22Rv1 (cell line): ENCODE measurements around the gene APBA1.

Experiments used
- H3K27ac ChIP-seq: fragments of 450-650 bp; 2 replicates; pipeline ENCODE4 v1.5.1; 2017
- CTCF ChIP-seq: fragments of 450-650 bp; IDR thresholded peaks from 2 replicates; pipeline ENCODE4 v1.5.1; 2017; ENCODE audit warnings: mild to moderate bottlenecking
- ZFX ChIP-seq: fragments of 450-650 bp; IDR thresholded peaks from 2 replicates; pipeline ENCODE4 v1.6.1; 2017; ENCODE audit warnings: antibody characterized with exemption, borderline replicate concordance

APBA1 gene

DNA sequence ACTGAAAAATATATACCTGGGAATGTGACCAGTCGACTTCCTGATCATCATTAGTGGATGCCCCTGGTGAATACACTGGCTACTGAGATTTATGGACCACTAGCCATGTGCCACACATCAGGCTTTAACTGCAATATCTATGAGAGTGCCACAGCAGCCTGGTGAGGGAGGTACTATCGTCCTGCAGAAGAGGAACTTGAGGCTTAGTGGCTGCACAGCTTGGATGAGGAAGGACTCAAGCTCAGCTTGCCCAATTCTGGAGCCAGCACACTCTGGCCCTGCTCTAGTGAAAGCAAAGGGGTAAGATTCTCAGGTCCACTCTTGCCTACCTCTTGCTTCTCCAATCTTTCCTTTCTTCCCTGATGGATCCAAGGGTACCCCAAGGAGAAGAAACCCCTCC lies 217.8 kb downstream of the APBA1 start:
- no peak for TF ChIP-seq ZFX
- no peak for TF ChIP-seq CTCF
- H3K27ac ChIP-seq = no peak overlapping the region

- TF ChIP-seq CTCF (no peak), ZFX (no peak)
- H3K27ac ChIP-seq = no peak overlapping the region
Observed at GRCh38 chr9:69453746-69454145, 218.4 kb downstream of the APBA1 start.

DNA sequence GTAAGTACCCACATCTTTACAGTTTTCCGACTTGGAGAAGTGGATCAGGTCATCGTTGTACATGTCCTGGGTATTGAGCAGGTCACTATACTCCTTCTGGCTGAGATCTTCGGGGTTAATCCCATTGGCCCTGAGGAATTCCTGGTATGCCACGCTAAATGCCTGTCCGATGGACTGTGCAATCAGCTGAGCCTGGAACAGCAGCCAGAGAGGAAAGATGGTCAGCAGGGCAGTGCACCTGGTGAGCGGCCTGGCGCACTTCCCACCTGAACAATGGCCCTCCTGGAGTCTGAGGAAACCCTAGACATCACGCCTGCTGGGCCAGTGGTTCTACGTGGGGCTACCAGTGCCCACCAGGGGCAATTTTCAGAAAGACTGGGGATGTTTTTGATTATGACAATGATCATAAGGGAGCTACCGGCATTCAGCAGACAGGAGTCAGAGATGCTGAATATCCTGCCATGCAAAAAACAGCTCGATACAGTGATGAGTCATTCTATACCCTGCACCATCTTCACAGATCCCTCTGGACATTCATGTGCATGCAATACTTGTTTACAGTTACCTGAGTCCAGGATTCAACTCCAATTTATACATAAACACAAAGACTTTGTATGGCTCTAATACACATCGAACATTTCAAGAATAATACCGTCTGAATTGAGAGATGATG lies 219.9 kb downstream of the APBA1 start:
- H3K27ac ChIP-seq = no peak overlapping the region
- TF ChIP-seq CTCF (no peak), ZFX (no peak)

DNA sequence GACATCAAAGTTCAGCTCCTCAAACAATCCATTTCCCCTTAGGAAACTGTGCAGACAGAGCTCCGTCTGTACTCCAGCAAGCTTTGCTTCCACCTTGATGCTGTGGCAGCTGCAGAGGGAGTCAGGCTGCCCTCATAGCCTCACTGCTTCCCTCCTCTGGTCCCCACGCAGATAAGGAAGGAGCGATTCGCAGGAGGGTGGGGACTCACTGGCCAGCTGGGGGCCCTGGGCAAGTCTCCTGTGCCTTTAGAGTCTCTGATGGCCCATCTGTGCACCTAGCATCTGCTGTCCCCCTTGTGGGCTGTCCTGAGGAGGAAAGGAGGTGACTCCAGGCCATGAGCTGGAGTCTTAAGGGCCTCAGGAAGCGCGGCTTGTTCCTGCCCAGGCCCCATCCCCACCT lies 225.7 kb downstream of the APBA1 start:
- TF ChIP-seq ZFX (no peak), CTCF (no peak)
- H3K27ac ChIP-seq = no peak overlapping the region

DNA sequence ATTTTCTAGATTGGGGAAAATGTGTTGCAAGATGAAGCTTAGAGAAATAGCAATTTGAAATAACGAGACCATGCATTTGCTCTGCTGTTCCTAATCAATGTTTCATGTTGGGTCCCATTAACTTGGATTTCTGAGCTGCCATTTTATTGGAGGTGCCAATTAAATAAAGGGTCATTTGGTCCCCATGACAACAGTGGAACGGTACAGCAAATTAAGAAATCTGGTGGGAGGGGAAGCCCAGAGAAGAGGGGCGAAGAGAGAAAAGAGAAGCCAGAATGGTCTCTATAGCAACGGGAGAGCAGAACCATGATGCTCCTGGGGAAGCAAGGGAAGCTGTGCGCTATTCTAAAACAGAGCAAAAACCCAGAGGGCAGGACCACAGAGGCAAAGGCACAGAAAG lies 226.9 kb downstream of the APBA1 start:
- TF ChIP-seq ZFX = no peak
- no peak for TF ChIP-seq CTCF
- no peak overlapping the region for H3K27ac ChIP-seq

GRCh38 chr9:69444791-69445190 lies 227.4 kb downstream of the APBA1 start:
- H3K27ac ChIP-seq = no peak overlapping the region
- TF ChIP-seq ZFX (no peak), CTCF (no peak)

DNA sequence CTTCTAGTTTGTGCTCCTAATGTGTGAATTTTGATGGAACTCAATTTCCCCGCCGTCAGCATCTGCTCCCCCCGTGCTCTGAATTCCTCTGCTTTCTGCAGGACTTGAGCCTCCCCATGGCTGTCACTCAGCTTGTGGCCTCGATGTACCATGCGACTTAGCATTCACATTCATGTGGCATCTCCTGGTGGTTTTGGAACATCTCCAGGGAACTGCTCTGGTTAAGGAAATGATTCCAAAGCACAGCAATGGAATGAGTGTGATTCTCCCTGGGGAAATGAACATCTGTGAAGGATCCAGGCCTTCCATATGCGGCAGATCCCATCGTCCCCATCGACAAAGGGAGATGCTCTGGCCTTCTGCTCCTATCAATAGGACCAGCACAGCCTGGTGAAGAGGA lies 228.2 kb downstream of the APBA1 start:
- TF ChIP-seq CTCF (no peak), ZFX (no peak)

More for the DNA sequence above, 228.2 kb downstream of the APBA1 start:
- no peak overlapping the region for H3K27ac ChIP-seq
